ENCODE results near the gene REM1.
A peak's percentile ranks its signal among the peaks of the same experiment; 100 is the strongest.

REM1 gene

GRCh38 chr20:31474758-31475427, at the start of gene REM1, which contains the start of gene DEFB124:
Gene REM1, plus strand, starts transcription at chr20:31475288. Its CDS starts 1,158 bp downstream, at chr20:31476446.
Gene DEFB124, minus strand, starts transcription at chr20:31475127. Its CDS starts 2,114 bp downstream, at chr20:31473013.
- no peak for TF ChIP-seq TCF12 (IDR thresholded peaks at IDR 0.05; ENCODE audit: low read depth)
- TF ChIP-seq USF1 (IDR thresholded peaks at IDR 0.05) = peak; percentile 47
- peak; percentile 80; the same call in 1 of the 2 replicates for TF ChIP-seq ZBTB7A (IDR thresholded peaks at IDR 0.05; ENCODE audit: low read depth)
- no peak for TF ChIP-seq RAD21 (IDR thresholded peaks at IDR 0.05; ENCODE audit: low read depth)

GRCh38 chr20:31425797-31426196, 49.3 kb upstream of the REM1 start:
- TF ChIP-seq EGR1 (IDR thresholded peaks at IDR 0.05) (no peak), CREB1 (IDR thresholded peaks at IDR 0.05; ENCODE audit: low read depth) (no peak), TAF1 (IDR thresholded peaks at IDR 0.05; ENCODE audit: low read depth) (no peak), FOXM1 (IDR thresholded peaks at IDR 0.05; ENCODE audit: borderline replicate concordance, low read depth) (no peak), USF1 (IDR thresholded peaks at IDR 0.05) (no peak), TEAD4 (IDR thresholded peaks at IDR 0.05) (no peak), TCF12 (IDR thresholded peaks at IDR 0.05; ENCODE audit: low read depth) (no peak), CEBPB (IDR thresholded peaks at IDR 0.05) (no peak), EP300 (IDR thresholded peaks at IDR 0.05; ENCODE audit: borderline replicate concordance) (no peak), REST (IDR thresholded peaks at IDR 0.05; ENCODE audit: low read depth) (no peak), ZBTB7A (IDR thresholded peaks at IDR 0.05; ENCODE audit: low read depth) (no peak), MAX (IDR thresholded peaks at IDR 0.05) (no peak), NFIC (IDR thresholded peaks at IDR 0.05) (no peak), YY1 (IDR thresholded peaks at IDR 0.05; ENCODE audit: low read depth) (no peak)

GRCh38 chr20:31430568-31431115, 44.4 kb upstream of the REM1 start:
- TF ChIP-seq FOXM1 (IDR thresholded peaks at IDR 0.05; ENCODE audit: borderline replicate concordance, low read depth) (no peak), TEAD4 (IDR thresholded peaks at IDR 0.05) (no peak), MAX (IDR thresholded peaks at IDR 0.05) (no peak), CREB1 (IDR thresholded peaks at IDR 0.05; ENCODE audit: low read depth) (no peak), CEBPB (IDR thresholded peaks at IDR 0.05) (no peak), EGR1 (IDR thresholded peaks at IDR 0.05) (no peak), TAF1 (IDR thresholded peaks at IDR 0.05; ENCODE audit: low read depth) (no peak), NFIC (IDR thresholded peaks at IDR 0.05) (no peak), RAD21 (IDR thresholded peaks at IDR 0.05; ENCODE audit: low read depth) (no peak)

GRCh38 chr20:31440012-31440659, 35.0 kb upstream of the REM1 start, which contains the start of gene DEFB123:
Gene DEFB123, plus strand, starts transcription at chr20:31440632. Its CDS starts 67 bp downstream, at chr20:31440699.
- TF ChIP-seq CREB1 (IDR thresholded peaks at IDR 0.05; ENCODE audit: low read depth) (no peak), NFIC (IDR thresholded peaks at IDR 0.05) (no peak), USF1 (IDR thresholded peaks at IDR 0.05) (no peak), EP300 (IDR thresholded peaks at IDR 0.05; ENCODE audit: borderline replicate concordance) (no peak), REST (IDR thresholded peaks at IDR 0.05; ENCODE audit: low read depth) (no peak)

GRCh38 chr20:31446084-31446819, 28.8 kb upstream of the REM1 start:
- TF ChIP-seq FOXM1 (IDR thresholded peaks at IDR 0.05; ENCODE audit: borderline replicate concordance, low read depth) = no peak
